PC-9 (cell line): ENCODE data around the gene ATXN7. TPM values are rescaled to one million over a fixed set of nuclear protein-coding genes. Genes with fewer than 3 reads are reported as not detected.

ENCODE experiments used
- BruUV-seq: library from RNA; stranded (reverse); fragments of 400-500 nt; replicated peaks from 2 replicates; lab custom pipeline; 2021; lab: Mats Ljungman, UMichigan
- CTCF ChIA-PET: fragments of 300-600 bp; sonication (Branson Sonifier 250); formaldehyde crosslinking; loops from one replicate; lab custom pipeline; 2022; ENCODE audit warnings: antibody characterized with exemption; lab: Charles Lee
- POLR2A ChIA-PET: fragments of 300-600 bp; sonication (Branson Sonifier 250); formaldehyde crosslinking; loops from one replicate; lab custom pipeline; 2022; ENCODE audit warnings: antibody characterized with exemption; ENCODE audit not compliant: unreplicated experiment; lab: Charles Lee
- DNase-seq, 2 experiments: peaks; one replicate each; pipeline versions ENCODE4 v3.0.0 to v3.0.0-alpha.2; 2015 to 2022; ENCODE audit warnings: mixed read lengths in 1 of 2
- H2AFZ ChIP-seq: fragments of 200-600 bp; sonication (generic); 2 replicates; pipeline ENCODE4 v1.8.1; 2017; ENCODE audit warnings: antibody characterized with exemption
- H3F3A ChIP-seq: fragments of 200-600 bp; sonication (generic); 2 replicates; pipeline ENCODE4 v1.8.1; 2017; ENCODE audit warnings: antibody characterized with exemption, mild to moderate bottlenecking, low read depth; ENCODE audit not compliant: insufficient read depth
- H3K27ac ChIP-seq: fragments of 200-600 bp; sonication (generic); 2 replicates; pipeline ENCODE4 v1.6.1; 2016; ENCODE audit warnings: mixed run types
- H3K27me3 ChIP-seq: fragments of 200-600 bp; sonication (generic); 2 replicates; pipeline ENCODE4 v1.6.1; 2016; ENCODE audit warnings: low read depth, mixed run types; ENCODE audit not compliant: insufficient read depth
- H3K36me3 ChIP-seq: fragments of 200-600 bp; sonication (generic); 2 replicates; pipeline ENCODE4 v1.6.1; 2016; ENCODE audit warnings: low read depth, mixed run types
- H3K4me1 ChIP-seq: fragments of 200-600 bp; sonication (generic); replicated peaks from 2 replicates; pipeline ENCODE4 v1.6.1; 2016; ENCODE audit warnings: mixed run types; ENCODE audit not compliant: insufficient read depth
- H3K4me2 ChIP-seq: fragments of 200-600 bp; sonication (generic); 2 replicates; pipeline ENCODE4 v1.6.1; 2017; ENCODE audit warnings: mixed run types
- H3K4me3 ChIP-seq: fragments of 200-600 bp; sonication (generic); 2 replicates; pipeline ENCODE4 v1.6.1; 2016; ENCODE audit warnings: mixed run types
- H3K79me2 ChIP-seq: fragments of 200-600 bp; sonication (generic); 2 replicates; pipeline ENCODE4 v1.6.1; 2017; ENCODE audit warnings: low read depth, mixed run types
- H3K9me2 ChIP-seq: fragments of 200-600 bp; sonication (generic); 2 replicates; pipeline ENCODE4 v1.8.1; 2017; ENCODE audit warnings: mild to moderate bottlenecking; ENCODE audit not compliant: insufficient read depth
- H3K9me3 ChIP-seq: fragments of 200-600 bp; sonication (generic); 2 replicates; pipeline ENCODE4 v1.8.1; 2016; ENCODE audit warnings: low read depth; ENCODE audit not compliant: insufficient read depth
- H4K20me1 ChIP-seq: fragments of 200-600 bp; sonication (generic); 2 replicates; pipeline ENCODE4 v1.8.1; 2017; ENCODE audit not compliant: insufficient read depth
- EZH2 ChIP-seq: fragments of 200-600 bp; sonication (generic); IDR thresholded peaks from 2 replicates; pipeline ENCODE4 v1.8.0; 2017; ENCODE audit warnings: antibody characterized with exemption, low read depth
- intact Hi-C: fragments of 100-400 bp; cut with micrococcal nuclease; formaldehyde crosslinking; loops from one replicate; pipeline ENCODE4 v1.10.0; 2022; ENCODE audit not compliant: unreplicated experiment
- total RNA-seq: library from RNA; stranded (reverse); gene quantifications from 2 replicates; pipeline ENCODE4 v1.2.3, GENCODE V29; 2021
- TF ChIP-seq, protein P1 (sequence below): fragments of 200-600 bp; sonication (generic); conservative IDR thresholded peaks from 2 replicates; pipeline ENCODE4 v1.6.1; 2017; ENCODE audit warnings: mixed run types, antibody characterized with exemption, mild to moderate bottlenecking, moderate library complexity

Gene ATXN7
- total RNA-seq, 1 experiment from 2014 or later = 27.7 TPM

DNA sequence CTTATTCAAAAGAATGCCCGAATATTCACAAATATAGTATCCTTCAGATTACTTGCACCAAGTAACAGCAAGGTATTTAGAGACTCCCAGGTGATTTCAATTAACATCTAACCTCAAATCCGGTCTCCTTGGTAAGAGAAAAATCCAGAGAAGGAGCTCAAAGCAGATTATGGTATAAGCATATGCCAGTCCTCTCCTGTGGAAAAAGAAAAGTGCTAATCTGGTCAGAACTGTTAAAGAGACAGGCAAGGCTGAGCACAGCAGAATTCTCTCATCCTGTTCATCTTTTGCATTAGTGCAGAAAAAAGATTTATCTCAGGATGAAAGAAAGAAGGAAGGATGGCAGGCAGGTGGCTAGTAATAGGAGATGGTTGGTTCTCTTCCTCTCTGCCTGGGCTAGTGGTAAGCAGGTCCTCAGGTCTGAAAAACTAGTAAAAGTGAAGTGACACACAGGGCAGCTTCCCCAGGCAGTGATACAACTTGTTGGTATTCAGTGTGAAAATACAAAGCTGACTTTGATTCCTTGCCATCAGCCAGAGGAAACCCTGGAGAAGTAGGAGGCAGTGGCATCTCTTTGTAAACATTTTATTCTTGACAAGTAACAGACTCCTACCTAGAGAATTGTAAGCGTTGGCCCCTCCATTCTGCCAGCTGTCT is 14.2 kb downstream of the ATXN7 start:
- TF ChIP-seq, protein P1, sequence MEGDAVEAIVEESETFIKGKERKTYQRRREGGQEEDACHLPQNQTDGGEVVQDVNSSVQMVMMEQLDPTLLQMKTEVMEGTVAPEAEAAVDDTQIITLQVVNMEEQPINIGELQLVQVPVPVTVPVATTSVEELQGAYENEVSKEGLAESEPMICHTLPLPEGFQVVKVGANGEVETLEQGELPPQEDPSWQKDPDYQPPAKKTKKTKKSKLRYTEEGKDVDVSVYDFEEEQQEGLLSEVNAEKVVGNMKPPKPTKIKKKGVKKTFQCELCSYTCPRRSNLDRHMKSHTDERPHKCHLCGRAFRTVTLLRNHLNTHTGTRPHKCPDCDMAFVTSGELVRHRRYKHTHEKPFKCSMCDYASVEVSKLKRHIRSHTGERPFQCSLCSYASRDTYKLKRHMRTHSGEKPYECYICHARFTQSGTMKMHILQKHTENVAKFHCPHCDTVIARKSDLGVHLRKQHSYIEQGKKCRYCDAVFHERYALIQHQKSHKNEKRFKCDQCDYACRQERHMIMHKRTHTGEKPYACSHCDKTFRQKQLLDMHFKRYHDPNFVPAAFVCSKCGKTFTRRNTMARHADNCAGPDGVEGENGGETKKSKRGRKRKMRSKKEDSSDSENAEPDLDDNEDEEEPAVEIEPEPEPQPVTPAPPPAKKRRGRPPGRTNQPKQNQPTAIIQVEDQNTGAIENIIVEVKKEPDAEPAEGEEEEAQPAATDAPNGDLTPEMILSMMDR = no peak
- no peak for TF ChIP-seq EZH2
- CTCF ChIA-PET = no interaction called here
- H4K20me1 ChIP-seq = no peaks in the 10 kb centered on the region
- H3K9me2 ChIP-seq = no peaks in the 10 kb centered on the region
- H3F3A ChIP-seq = peaks cover 3% of the 10 kb centered on the region; the same call in 1 of the 2 replicates
- BruUV-seq = no TSS peak
- no peaks in the 10 kb centered on the region for H3K27me3 ChIP-seq
- no peak overlapping the region for H3K27ac ChIP-seq
- H3K36me3 ChIP-seq = no peaks in the 10 kb centered on the region
- peaks cover 58% of the 10 kb centered on the region for H3K79me2 ChIP-seq
- no peaks in the 10 kb centered on the region for H3K9me3 ChIP-seq
- DNase-seq = no peak
- POLR2A ChIA-PET = no interaction called here
- no peak overlapping the region for H2AFZ ChIP-seq
- intact Hi-C loops = no loop called here
- no peak overlapping the region for H3K4me3 ChIP-seq
- peaks cover 3% of the 10 kb centered on the region for H3K4me1 ChIP-seq
- no peak overlapping the region for H3K4me2 ChIP-seq

GRCh38 chr3:63878394-63879060 is 14.9 kb downstream of the ATXN7 start:
- ChIA-PET POLR2A (no interaction called here), CTCF (no interaction called here)
- no TSS peak for BruUV-seq
- Histone ChIP-seq H3K9me3 (no peaks in the 10 kb centered on the region), H3F3A (no peaks in the 10 kb centered on the region), H3K9me2 (no peaks in the 10 kb centered on the region), H3K4me3 (no peak overlapping the region), H3K4me1 (no peaks in the 10 kb centered on the region), H3K27me3 (no peaks in the 10 kb centered on the region), H3K36me3 (no peaks in the 10 kb centered on the region), H2AFZ (no peak overlapping the region), H3K4me2 (no peak overlapping the region), H3K27ac (no peak overlapping the region), H4K20me1 (no peaks in the 10 kb centered on the region), H3K79me2 (peaks cover 51% of the 10 kb centered on the region)
- intact Hi-C loops = no loop called here
- TF ChIP-seq, protein P1 = no peak
- no peak for TF ChIP-seq EZH2
- no peak for DNase-seq

DNA sequence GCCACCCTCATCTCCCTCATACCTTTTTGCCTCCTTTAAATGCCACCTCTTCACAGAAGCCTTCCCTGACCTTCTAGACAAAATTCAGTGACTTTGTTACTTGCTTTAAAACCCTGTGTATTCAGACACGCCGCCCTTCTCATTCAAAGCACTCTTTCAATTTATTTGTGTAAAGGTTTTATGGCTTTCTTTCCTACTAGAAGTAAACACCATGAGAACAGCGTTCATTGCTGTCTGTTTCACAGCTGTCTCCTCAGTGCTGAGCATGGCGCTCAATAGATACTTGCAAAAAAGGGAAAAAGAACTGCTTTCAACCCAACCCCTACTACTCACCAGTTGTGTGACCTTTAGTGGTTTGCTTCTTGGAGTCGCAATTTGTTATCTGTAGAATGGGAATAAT is 17.0 kb downstream of the ATXN7 start:
- H3K27me3 ChIP-seq = no peaks in the 10 kb centered on the region
- H3K4me2 ChIP-seq = no peak overlapping the region
- TF ChIP-seq, protein P1 = no peak
- no peak for TF ChIP-seq EZH2
- no peak overlapping the region for H3K4me3 ChIP-seq
- no peaks in the 10 kb centered on the region for H3F3A ChIP-seq
- BruUV-seq = no TSS peak
- intact Hi-C loops = no loop called here
- no peak overlapping the region for H2AFZ ChIP-seq
- no peaks in the 10 kb centered on the region for H3K9me3 ChIP-seq
- no peaks in the 10 kb centered on the region for H3K9me2 ChIP-seq
- ChIA-PET POLR2A (no interaction called here), CTCF (no interaction called here)
- no peak for DNase-seq
- no peaks in the 10 kb centered on the region for H3K4me1 ChIP-seq
- H3K36me3 ChIP-seq = no peaks in the 10 kb centered on the region
- no peak overlapping the region for H3K27ac ChIP-seq
- H3K79me2 ChIP-seq = peaks cover 32% of the 10 kb centered on the region; the same call in 1 of the 2 replicates
- no peaks in the 10 kb centered on the region for H4K20me1 ChIP-seq
